ENCODE measurements around the gene PHLDA3.

PHLDA3 gene

DNA sequence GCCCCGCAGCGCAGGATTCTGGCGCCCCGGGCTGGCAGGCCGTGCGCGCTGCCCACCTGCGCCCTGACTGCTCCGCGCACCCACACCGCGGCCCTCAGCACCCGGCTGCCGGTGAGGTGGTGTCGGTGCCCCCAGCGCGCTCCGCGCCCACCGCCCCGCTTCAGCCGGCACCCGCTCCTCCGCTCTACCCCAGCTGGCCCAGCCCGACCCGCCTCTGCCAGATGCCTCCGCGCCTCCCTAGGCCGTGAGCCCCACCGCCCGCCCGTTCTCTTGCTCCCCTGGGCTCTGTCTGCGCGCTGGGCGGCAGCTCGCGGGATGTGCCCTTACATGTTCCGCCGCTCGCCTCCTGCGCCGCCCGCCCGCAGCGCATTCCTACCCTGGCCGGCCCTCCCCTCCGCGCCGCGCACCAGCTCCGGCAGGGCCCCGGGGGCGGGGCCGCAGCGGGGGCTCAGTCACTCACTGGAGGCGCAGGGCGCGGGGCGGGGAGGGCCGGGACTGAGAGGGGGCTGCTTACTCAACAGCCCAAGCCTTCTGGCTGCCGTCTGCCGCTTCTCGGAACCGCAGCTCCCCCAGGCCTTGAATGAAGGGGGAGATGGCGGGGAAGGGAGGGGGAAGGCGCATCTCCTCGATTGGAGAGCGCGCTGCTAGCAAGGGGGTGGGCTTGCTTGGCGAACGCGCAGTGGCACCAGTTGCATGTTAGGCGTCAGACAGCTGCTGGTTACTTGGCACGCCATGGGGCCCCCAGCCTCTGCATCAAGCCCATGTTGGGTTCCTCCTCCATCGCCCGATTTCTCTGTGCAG is at the start of gene PHLDA3:
Gene PHLDA3, minus strand, starts transcription at position 345 of the 801 bp plus-strand sequence. CDS start 402 bp downstream, outside the sequence.
- no peak within 1 kb of the TSS for H3K27ac Mint-ChIP-seq
- H3K4me3 Mint-ChIP-seq = peak within 1 kb of the TSS; percentile 63
- peaks cover 27% of the 10 kb centered on the region for H3K27me3 Mint-ChIP-seq
- H3K36me3 Mint-ChIP-seq = no peaks in the 10 kb centered on the region
- no peaks in the 10 kb centered on the region for H3K9me3 Mint-ChIP-seq (ENCODE audit: low read depth)
- H3K4me1 Mint-ChIP-seq (ENCODE audit: low read depth) = peaks cover 4% of the 10 kb centered on the region

GRCh38 chr1:201518071-201518470 is 49.1 kb upstream of the PHLDA3 start:
- Mint-ChIP-seq H3K9me3 (ENCODE audit: low read depth) (no peaks in the 10 kb centered on the region), H3K27me3 (no peaks in the 10 kb centered on the region), H3K27ac (no peak overlapping the region), H3K4me1 (ENCODE audit: low read depth) (peaks cover 3% of the 10 kb centered on the region), H3K4me3 (no peak overlapping the region), H3K36me3 (peaks cover 9% of the 10 kb centered on the region)

DNA sequence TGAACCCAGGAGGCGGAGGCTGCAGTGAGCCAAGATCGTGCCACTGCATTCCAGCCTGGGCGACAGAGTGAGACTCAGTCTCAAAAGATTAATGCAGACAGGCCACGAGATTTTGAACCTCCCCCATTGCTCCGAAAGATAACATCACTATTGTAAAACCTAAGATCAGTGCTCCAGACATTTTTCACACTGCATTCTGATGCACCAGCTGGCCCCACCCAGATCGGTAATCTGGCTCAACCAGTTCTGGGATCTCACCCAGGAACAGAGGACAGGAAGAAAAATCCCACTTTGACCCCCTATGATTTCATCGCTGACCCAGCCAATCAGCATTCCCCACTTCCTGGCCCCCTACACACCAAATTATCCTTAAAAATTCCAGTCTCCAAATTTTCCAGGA is 48.6 kb upstream of the PHLDA3 start:
- Mint-ChIP-seq H3K36me3 (peaks cover 9% of the 10 kb centered on the region), H3K4me1 (ENCODE audit: low read depth) (peaks cover 3% of the 10 kb centered on the region), H3K27ac (no peak overlapping the region), H3K4me3 (no peak overlapping the region), H3K27me3 (no peaks in the 10 kb centered on the region), H3K9me3 (ENCODE audit: low read depth) (no peaks in the 10 kb centered on the region)

GRCh38 chr1:201516511-201517127 is 47.6 kb upstream of the PHLDA3 start:
- no peak overlapping the region for H3K4me3 Mint-ChIP-seq
- no peaks in the 10 kb centered on the region for H3K27me3 Mint-ChIP-seq
- no peak overlapping the region for H3K27ac Mint-ChIP-seq
- H3K36me3 Mint-ChIP-seq = peaks cover 4% of the 10 kb centered on the region
- no peaks in the 10 kb centered on the region for H3K9me3 Mint-ChIP-seq (ENCODE audit: low read depth)
- H3K4me1 Mint-ChIP-seq (ENCODE audit: low read depth) = peaks cover 3% of the 10 kb centered on the region

GRCh38 chr1:201515895-201516294 is 46.9 kb upstream of the PHLDA3 start:
- peaks cover 3% of the 10 kb centered on the region for H3K4me1 Mint-ChIP-seq (ENCODE audit: low read depth)
- no peaks in the 10 kb centered on the region for H3K27me3 Mint-ChIP-seq
- no peaks in the 10 kb centered on the region for H3K9me3 Mint-ChIP-seq (ENCODE audit: low read depth)
- peaks cover 3% of the 10 kb centered on the region for H3K36me3 Mint-ChIP-seq
- no peak overlapping the region for H3K27ac Mint-ChIP-seq
- H3K4me3 Mint-ChIP-seq = no peak overlapping the region

GRCh38 chr1:201515062-201515750 is 46.2 kb upstream of the PHLDA3 start:
- H3K9me3 Mint-ChIP-seq (ENCODE audit: low read depth) = no peaks in the 10 kb centered on the region
- no peaks in the 10 kb centered on the region for H3K27me3 Mint-ChIP-seq
- peaks cover 3% of the 10 kb centered on the region for H3K4me1 Mint-ChIP-seq (ENCODE audit: low read depth)
- no peak overlapping the region for H3K4me3 Mint-ChIP-seq
- peaks cover under 1% of the 10 kb centered on the region for H3K36me3 Mint-ChIP-seq
- H3K27ac Mint-ChIP-seq = no peak overlapping the region

DNA sequence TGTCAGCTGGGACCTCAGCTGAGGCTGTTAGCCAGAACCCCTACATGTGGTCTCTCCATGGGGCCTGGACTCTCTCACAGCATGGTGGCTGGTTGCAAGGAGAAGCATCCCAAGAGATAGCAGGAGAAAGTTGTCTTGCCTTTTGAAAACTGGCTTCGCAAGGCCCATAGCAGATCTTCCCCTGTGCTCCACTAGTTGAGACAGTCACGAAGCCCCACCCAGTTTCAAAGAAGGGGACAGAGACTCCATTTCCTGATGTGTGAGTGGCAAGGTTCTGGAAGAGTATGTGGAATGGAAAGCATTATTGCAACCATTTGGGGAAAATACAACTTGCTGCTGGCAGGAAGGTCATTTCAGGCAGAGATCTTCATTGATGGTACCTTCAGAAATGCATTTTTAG is 45.5 kb upstream of the PHLDA3 start:
- H3K36me3 Mint-ChIP-seq = no peaks in the 10 kb centered on the region
- H3K27ac Mint-ChIP-seq = no peak overlapping the region
- H3K27me3 Mint-ChIP-seq = no peaks in the 10 kb centered on the region
- no peaks in the 10 kb centered on the region for H3K9me3 Mint-ChIP-seq (ENCODE audit: low read depth)
- H3K4me3 Mint-ChIP-seq = no peak overlapping the region
- peaks cover 5% of the 10 kb centered on the region for H3K4me1 Mint-ChIP-seq (ENCODE audit: low read depth)

GRCh38 chr1:201513498-201514243 is 44.7 kb upstream of the PHLDA3 start:
- no peaks in the 10 kb centered on the region for H3K9me3 Mint-ChIP-seq (ENCODE audit: low read depth)
- no peaks in the 10 kb centered on the region for H3K36me3 Mint-ChIP-seq
- H3K4me3 Mint-ChIP-seq = no peak overlapping the region
- peaks cover 10% of the 10 kb centered on the region for H3K4me1 Mint-ChIP-seq (ENCODE audit: low read depth)
- no peaks in the 10 kb centered on the region for H3K27me3 Mint-ChIP-seq
- no peak overlapping the region for H3K27ac Mint-ChIP-seq

DNA sequence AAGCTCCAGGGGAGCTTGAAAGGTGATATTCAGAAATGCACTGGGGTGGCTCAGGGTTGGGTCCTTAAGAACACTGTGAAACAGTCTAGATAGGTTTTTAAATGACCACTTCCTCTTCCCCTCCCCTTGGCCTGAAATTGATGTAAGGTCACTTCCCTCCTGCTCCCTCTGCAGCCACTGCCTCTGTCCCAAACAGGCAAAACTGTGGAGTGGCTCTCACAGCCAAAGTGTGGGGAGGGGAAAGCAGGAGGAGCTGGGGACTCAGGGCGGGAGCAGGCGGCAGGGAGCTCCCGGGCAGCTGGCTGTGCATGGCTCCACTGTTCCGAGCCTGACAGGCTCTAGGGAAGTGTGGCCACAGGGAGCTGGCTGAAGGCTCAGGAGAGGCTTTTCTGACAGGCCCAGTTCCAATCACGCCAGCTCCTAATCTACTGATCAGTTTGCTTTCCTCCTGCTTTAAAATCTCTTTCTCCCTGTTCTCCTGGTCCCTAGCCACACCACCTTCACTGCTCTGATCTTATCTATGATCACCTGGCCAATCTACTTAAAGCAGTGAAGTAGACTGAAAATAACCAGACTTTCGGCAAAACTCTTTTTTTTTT is 43.1 kb upstream of the PHLDA3 start:
- Mint-ChIP-seq H3K36me3 (no peaks in the 10 kb centered on the region), H3K9me3 (ENCODE audit: low read depth) (no peaks in the 10 kb centered on the region), H3K4me1 (ENCODE audit: low read depth) (peaks cover 19% of the 10 kb centered on the region), H3K4me3 (no peak overlapping the region), H3K27ac (no peak overlapping the region), H3K27me3 (no peaks in the 10 kb centered on the region)

DNA sequence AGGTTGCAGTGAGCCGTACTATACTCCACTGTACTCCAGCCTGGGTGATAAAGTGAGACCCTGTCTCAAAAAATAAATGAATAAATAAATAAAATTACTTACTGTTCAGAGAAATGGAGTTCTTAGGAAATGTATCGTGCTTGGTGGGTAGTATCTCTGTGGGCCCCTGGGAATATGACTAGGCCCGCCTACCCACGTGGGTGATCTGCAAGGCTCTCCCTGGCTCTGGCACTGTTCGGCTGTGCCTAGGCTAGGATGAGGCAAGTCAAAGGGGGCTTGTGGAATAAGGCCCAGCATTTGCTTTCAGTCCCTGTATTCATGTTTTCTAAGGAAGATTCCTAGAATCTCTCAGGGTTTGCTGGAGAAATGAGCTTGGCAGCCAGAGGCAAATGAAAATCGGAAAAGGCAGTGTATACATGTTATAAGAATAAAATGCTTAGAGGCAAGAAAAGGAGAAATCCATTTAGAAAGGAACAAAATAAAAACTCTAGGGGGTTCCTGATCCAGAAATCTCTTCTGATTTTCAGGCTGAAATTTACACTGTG is 42.5 kb upstream of the PHLDA3 start:
- no peak overlapping the region for H3K4me3 Mint-ChIP-seq
- H3K27ac Mint-ChIP-seq = no peak overlapping the region
- no peaks in the 10 kb centered on the region for H3K9me3 Mint-ChIP-seq (ENCODE audit: low read depth)
- H3K36me3 Mint-ChIP-seq = no peaks in the 10 kb centered on the region
- H3K27me3 Mint-ChIP-seq = no peaks in the 10 kb centered on the region
- H3K4me1 Mint-ChIP-seq (ENCODE audit: low read depth) = peaks cover 20% of the 10 kb centered on the region

DNA sequence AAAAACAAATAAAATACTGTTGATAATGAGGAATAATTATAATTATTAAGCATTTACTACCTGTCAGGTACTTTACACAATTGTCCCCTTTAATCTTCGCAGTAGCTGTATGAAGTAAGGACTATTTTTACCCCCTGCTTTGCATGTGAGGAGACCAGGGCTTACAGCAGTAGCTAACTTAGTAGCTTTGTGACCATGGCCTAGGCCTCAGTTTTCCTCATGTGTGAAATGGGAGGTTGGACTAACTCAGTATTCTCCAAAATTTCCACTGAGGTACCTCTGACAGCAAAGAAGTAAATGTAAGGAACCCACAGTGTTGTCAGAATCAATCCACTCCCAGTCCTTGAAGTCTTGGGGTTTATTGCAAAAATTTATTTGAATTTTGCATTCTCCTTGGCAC is 41.7 kb upstream of the PHLDA3 start:
- H3K4me1 Mint-ChIP-seq (ENCODE audit: low read depth) = peaks cover 26% of the 10 kb centered on the region
- H3K27me3 Mint-ChIP-seq = no peaks in the 10 kb centered on the region
- H3K27ac Mint-ChIP-seq = no peak overlapping the region
- H3K9me3 Mint-ChIP-seq (ENCODE audit: low read depth) = no peaks in the 10 kb centered on the region
- H3K4me3 Mint-ChIP-seq = no peak overlapping the region
- no peaks in the 10 kb centered on the region for H3K36me3 Mint-ChIP-seq

GRCh38 chr1:201509601-201510374 is 40.8 kb upstream of the PHLDA3 start:
- H3K4me1 Mint-ChIP-seq (ENCODE audit: low read depth) = peaks cover 32% of the 10 kb centered on the region

DNA sequence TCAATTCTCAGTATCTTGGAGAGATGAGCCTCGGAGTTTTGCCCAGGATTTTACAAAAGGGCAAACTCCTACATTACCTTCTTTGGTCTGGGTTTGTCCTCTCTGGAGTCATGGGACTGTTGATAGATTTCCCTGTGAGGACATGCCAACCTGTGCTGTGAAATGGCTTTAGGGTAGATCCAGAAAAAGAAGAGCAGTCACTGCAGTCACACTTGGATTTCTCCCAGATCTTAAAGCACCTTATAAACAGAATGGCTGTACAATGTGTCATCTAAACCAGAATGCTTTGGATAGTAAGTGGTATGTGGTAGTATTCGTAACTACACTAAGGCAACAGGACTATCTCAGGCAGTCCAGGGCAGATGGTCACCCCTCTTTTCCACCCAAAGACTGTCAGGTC is 39.8 kb upstream of the PHLDA3 start:
- H3K27me3 Mint-ChIP-seq = no peaks in the 10 kb centered on the region
- no peaks in the 10 kb centered on the region for H3K9me3 Mint-ChIP-seq (ENCODE audit: low read depth)
- peak overlapping the region; percentile 16 for H3K27ac Mint-ChIP-seq
- peaks cover 39% of the 10 kb centered on the region for H3K4me1 Mint-ChIP-seq (ENCODE audit: low read depth)
- H3K36me3 Mint-ChIP-seq = no peaks in the 10 kb centered on the region
- H3K4me3 Mint-ChIP-seq = no peak overlapping the region

More at GRCh38 chr1:201509601-201510374, 40.8 kb upstream of the PHLDA3 start:
- H3K4me3 Mint-ChIP-seq = no peak overlapping the region
- H3K9me3 Mint-ChIP-seq (ENCODE audit: low read depth) = no peaks in the 10 kb centered on the region
- no peaks in the 10 kb centered on the region for H3K36me3 Mint-ChIP-seq
- H3K27ac Mint-ChIP-seq = peak overlapping the region; percentile 16
- H3K27me3 Mint-ChIP-seq = no peaks in the 10 kb centered on the region

- Mint-ChIP-seq H3K9me3 (ENCODE audit: low read depth) (no peaks in the 10 kb centered on the region), H3K4me1 (ENCODE audit: low read depth) (peaks cover 48% of the 10 kb centered on the region), H3K36me3 (no peaks in the 10 kb centered on the region), H3K4me3 (peak overlapping the region; percentile 88), H3K27me3 (no peaks in the 10 kb centered on the region), H3K27ac (peak overlapping the region; percentile 91)
Measured at GRCh38 chr1:201507360-201507675, 38.3 kb upstream of the PHLDA3 start.

All from activated naive CD8-positive, alpha-beta T cell (primary cell).